ENCODE data around the gene ASPM.

ASPM gene, protein sequence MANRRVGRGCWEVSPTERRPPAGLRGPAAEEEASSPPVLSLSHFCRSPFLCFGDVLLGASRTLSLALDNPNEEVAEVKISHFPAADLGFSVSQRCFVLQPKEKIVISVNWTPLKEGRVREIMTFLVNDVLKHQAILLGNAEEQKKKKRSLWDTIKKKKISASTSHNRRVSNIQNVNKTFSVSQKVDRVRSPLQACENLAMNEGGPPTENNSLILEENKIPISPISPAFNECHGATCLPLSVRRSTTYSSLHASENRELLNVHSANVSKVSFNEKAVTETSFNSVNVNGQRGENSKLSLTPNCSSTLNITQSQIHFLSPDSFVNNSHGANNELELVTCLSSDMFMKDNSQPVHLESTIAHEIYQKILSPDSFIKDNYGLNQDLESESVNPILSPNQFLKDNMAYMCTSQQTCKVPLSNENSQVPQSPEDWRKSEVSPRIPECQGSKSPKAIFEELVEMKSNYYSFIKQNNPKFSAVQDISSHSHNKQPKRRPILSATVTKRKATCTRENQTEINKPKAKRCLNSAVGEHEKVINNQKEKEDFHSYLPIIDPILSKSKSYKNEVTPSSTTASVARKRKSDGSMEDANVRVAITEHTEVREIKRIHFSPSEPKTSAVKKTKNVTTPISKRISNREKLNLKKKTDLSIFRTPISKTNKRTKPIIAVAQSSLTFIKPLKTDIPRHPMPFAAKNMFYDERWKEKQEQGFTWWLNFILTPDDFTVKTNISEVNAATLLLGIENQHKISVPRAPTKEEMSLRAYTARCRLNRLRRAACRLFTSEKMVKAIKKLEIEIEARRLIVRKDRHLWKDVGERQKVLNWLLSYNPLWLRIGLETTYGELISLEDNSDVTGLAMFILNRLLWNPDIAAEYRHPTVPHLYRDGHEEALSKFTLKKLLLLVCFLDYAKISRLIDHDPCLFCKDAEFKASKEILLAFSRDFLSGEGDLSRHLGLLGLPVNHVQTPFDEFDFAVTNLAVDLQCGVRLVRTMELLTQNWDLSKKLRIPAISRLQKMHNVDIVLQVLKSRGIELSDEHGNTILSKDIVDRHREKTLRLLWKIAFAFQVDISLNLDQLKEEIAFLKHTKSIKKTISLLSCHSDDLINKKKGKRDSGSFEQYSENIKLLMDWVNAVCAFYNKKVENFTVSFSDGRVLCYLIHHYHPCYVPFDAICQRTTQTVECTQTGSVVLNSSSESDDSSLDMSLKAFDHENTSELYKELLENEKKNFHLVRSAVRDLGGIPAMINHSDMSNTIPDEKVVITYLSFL (N-terminal part only)

GRCh38 chr1:197146101-197147095, at the start of gene ASPM:
TSS of gene ASPM (minus strand) at chr1:197146669. CDS start at chr1:197146437, 232 bp downstream.
- no CpG with 5 or more reads among the region's 67 CpGs for WGBS (ENCODE audit: insufficient coverage, insufficient read length)
- Histone ChIP-seq H3K9me3 (ENCODE audit: control insufficient read depth, insufficient read depth, low read length) (no peaks in the 10 kb centered on the region), H3K4me3 (ENCODE audit: low read length) (peak within 1 kb of the TSS; percentile 100), H3K27me3 (ENCODE audit: control insufficient read depth, insufficient read depth, low read length) (no peaks in the 10 kb centered on the region), H3K4me1 (ENCODE audit: control insufficient read depth, insufficient read depth, low read length) (no peaks in the 10 kb centered on the region), H3K27ac (ENCODE audit: low read length) (no peak within 1 kb of the TSS), H3K36me3 (ENCODE audit: control insufficient read depth, insufficient read depth, low read length) (no peaks in the 10 kb centered on the region; the same call in 1 of the 2 replicates)
- peak; percentile 73 for DNase-seq (ENCODE audit: low read depth, low spot score)

GRCh38 chr1:197195100-197195499, 48.6 kb upstream of the ASPM start:
- Histone ChIP-seq H3K36me3 (ENCODE audit: control insufficient read depth, insufficient read depth, low read length) (no peaks in the 10 kb centered on the region), H3K9me3 (ENCODE audit: control insufficient read depth, insufficient read depth, low read length) (no peaks in the 10 kb centered on the region), H3K27me3 (ENCODE audit: control insufficient read depth, insufficient read depth, low read length) (no peaks in the 10 kb centered on the region), H3K4me1 (ENCODE audit: control insufficient read depth, insufficient read depth, low read length) (no peaks in the 10 kb centered on the region), H3K4me3 (ENCODE audit: low read length) (no peak overlapping the region), H3K27ac (ENCODE audit: low read length) (no peak overlapping the region)
- no peak for DNase-seq (ENCODE audit: low read depth, low spot score)

DNA sequence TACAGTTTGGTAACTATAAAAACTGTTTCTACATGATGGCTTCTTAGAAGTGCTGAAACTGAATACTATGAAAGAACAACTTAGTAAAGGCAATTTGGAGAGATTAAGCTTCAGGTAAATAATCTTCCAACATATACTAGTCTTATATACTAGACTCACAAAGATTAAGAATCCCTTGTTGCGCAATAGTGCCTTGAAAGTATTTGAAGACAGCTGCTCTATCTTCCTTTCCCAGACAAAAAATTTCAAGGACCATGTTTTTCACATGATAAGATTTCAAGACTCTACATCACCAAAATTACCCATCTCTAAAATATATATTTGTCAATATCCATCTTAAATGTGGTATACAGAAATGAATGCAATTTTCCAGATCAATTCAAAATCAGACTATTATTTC, 37.7 kb upstream of the ASPM start:
- Histone ChIP-seq H3K4me3 (ENCODE audit: low read length) (no peak overlapping the region), H3K9me3 (ENCODE audit: control insufficient read depth, insufficient read depth, low read length) (no peaks in the 10 kb centered on the region), H3K4me1 (ENCODE audit: control insufficient read depth, insufficient read depth, low read length) (no peaks in the 10 kb centered on the region), H3K36me3 (ENCODE audit: control insufficient read depth, insufficient read depth, low read length) (peaks cover 2% of the 10 kb centered on the region; the same call in 1 of the 2 replicates), H3K27me3 (ENCODE audit: control insufficient read depth, insufficient read depth, low read length) (no peaks in the 10 kb centered on the region), H3K27ac (ENCODE audit: low read length) (no peak overlapping the region)
- no CpG with 5 or more reads among the region's 1 CpG for WGBS (ENCODE audit: insufficient coverage, insufficient read length)
- no peak for DNase-seq (ENCODE audit: low read depth, low spot score)

- no peaks in the 10 kb centered on the region for H3K9me3 ChIP-seq (ENCODE audit: control insufficient read depth, insufficient read depth, low read length)
- DNase-seq (ENCODE audit: low read depth, low spot score): no peak
- H3K36me3 ChIP-seq (ENCODE audit: control insufficient read depth, insufficient read depth, low read length): peaks cover 2% of the 10 kb centered on the region; the same call in 1 of the 2 replicates
- no CpG with 5 or more reads among the region's 5 CpGs for WGBS (ENCODE audit: insufficient coverage, insufficient read length)
- no peak overlapping the region for H3K4me3 ChIP-seq (ENCODE audit: low read length)
- no peaks in the 10 kb centered on the region for H3K4me1 ChIP-seq (ENCODE audit: control insufficient read depth, insufficient read depth, low read length)
- H3K27ac ChIP-seq (ENCODE audit: low read length): no peak overlapping the region
- H3K27me3 ChIP-seq (ENCODE audit: control insufficient read depth, insufficient read depth, low read length): no peaks in the 10 kb centered on the region
Observed at GRCh38 chr1:197183195-197183748, 36.8 kb upstream of the ASPM start.

- no CpG with 5 or more reads among the region's 3 CpGs for WGBS (ENCODE audit: insufficient coverage, insufficient read length)
- H3K36me3 ChIP-seq (ENCODE audit: control insufficient read depth, insufficient read depth, low read length): no peaks in the 10 kb centered on the region; the same call in 1 of the 2 replicates
- no peak overlapping the region for H3K4me3 ChIP-seq (ENCODE audit: low read length)
- no peaks in the 10 kb centered on the region for H3K9me3 ChIP-seq (ENCODE audit: control insufficient read depth, insufficient read depth, low read length)
- H3K4me1 ChIP-seq (ENCODE audit: control insufficient read depth, insufficient read depth, low read length): no peaks in the 10 kb centered on the region
- H3K27me3 ChIP-seq (ENCODE audit: control insufficient read depth, insufficient read depth, low read length): no peaks in the 10 kb centered on the region
- DNase-seq (ENCODE audit: low read depth, low spot score): no peak
- H3K27ac ChIP-seq (ENCODE audit: low read length): no peak overlapping the region
Observed at GRCh38 chr1:197182716-197183115, 36.2 kb upstream of the ASPM start.

DNA sequence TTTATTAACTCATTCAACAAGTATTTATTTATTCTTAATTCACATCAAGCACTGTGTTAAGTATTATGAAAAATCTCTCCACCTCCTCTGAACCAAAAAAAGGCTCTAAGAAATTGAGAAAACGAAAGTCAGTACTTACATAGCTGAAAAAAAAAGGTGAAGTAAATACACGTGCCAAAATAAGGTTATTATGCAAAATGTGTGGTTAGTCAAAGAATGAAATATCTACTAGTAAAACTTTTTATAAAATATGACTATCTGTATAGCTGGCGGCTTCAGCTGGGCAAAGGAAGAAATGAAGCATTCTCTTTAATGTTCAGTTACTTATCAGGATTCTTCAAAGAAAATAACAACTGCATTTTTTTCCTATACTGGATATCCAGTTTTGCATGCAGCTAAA, 35.5 kb upstream of the ASPM start:
- Histone ChIP-seq H3K27ac (ENCODE audit: low read length) (no peak overlapping the region), H3K27me3 (ENCODE audit: control insufficient read depth, insufficient read depth, low read length) (no peaks in the 10 kb centered on the region), H3K4me3 (ENCODE audit: low read length) (no peak overlapping the region), H3K36me3 (ENCODE audit: control insufficient read depth, insufficient read depth, low read length) (no peaks in the 10 kb centered on the region; the same call in 1 of the 2 replicates), H3K9me3 (ENCODE audit: control insufficient read depth, insufficient read depth, low read length) (no peaks in the 10 kb centered on the region), H3K4me1 (ENCODE audit: control insufficient read depth, insufficient read depth, low read length) (no peaks in the 10 kb centered on the region)
- no peak for DNase-seq (ENCODE audit: low read depth, low spot score)
- WGBS (ENCODE audit: insufficient coverage, insufficient read length): no CpG with 5 or more reads among the region's 3 CpGs

- DNase-seq (ENCODE audit: low read depth, low spot score): no peak
- Histone ChIP-seq H3K27ac (ENCODE audit: low read length) (no peak overlapping the region), H3K4me3 (ENCODE audit: low read length) (no peak overlapping the region), H3K9me3 (ENCODE audit: control insufficient read depth, insufficient read depth, low read length) (no peaks in the 10 kb centered on the region), H3K4me1 (ENCODE audit: control insufficient read depth, insufficient read depth, low read length) (no peaks in the 10 kb centered on the region), H3K27me3 (ENCODE audit: control insufficient read depth, insufficient read depth, low read length) (no peaks in the 10 kb centered on the region), H3K36me3 (ENCODE audit: control insufficient read depth, insufficient read depth, low read length) (no peaks in the 10 kb centered on the region; the same call in 1 of the 2 replicates)
- WGBS (ENCODE audit: insufficient coverage, insufficient read length): no CpG with 5 or more reads among the region's 3 CpGs
Observed at GRCh38 chr1:197180252-197180878, 33.9 kb upstream of the ASPM start.

GRCh38 chr1:197178998-197179397, 32.5 kb upstream of the ASPM start:
- WGBS (ENCODE audit: insufficient coverage, insufficient read length): no CpG with 5 or more reads among the region's 1 CpG
- H3K9me3 ChIP-seq (ENCODE audit: control insufficient read depth, insufficient read depth, low read length): no peaks in the 10 kb centered on the region
- no peaks in the 10 kb centered on the region for H3K4me1 ChIP-seq (ENCODE audit: control insufficient read depth, insufficient read depth, low read length)
- H3K27ac ChIP-seq (ENCODE audit: low read length): no peak overlapping the region
- no peaks in the 10 kb centered on the region for H3K27me3 ChIP-seq (ENCODE audit: control insufficient read depth, insufficient read depth, low read length)
- DNase-seq (ENCODE audit: low read depth, low spot score): no peak
- no peak overlapping the region for H3K4me3 ChIP-seq (ENCODE audit: low read length)
- no peaks in the 10 kb centered on the region; the same call in 1 of the 2 replicates for H3K36me3 ChIP-seq (ENCODE audit: control insufficient read depth, insufficient read depth, low read length)

- H3K27me3 ChIP-seq (ENCODE audit: control insufficient read depth, insufficient read depth, low read length): no peaks in the 10 kb centered on the region
- H3K4me3 ChIP-seq (ENCODE audit: low read length): no peak overlapping the region
- DNase-seq (ENCODE audit: low read depth, low spot score): no peak
- no CpG with 5 or more reads among the region's 2 CpGs for WGBS (ENCODE audit: insufficient coverage, insufficient read length)
- H3K36me3 ChIP-seq (ENCODE audit: control insufficient read depth, insufficient read depth, low read length): no peaks in the 10 kb centered on the region
- H3K4me1 ChIP-seq (ENCODE audit: control insufficient read depth, insufficient read depth, low read length): no peaks in the 10 kb centered on the region
- no peak overlapping the region for H3K27ac ChIP-seq (ENCODE audit: low read length)
- H3K9me3 ChIP-seq (ENCODE audit: control insufficient read depth, insufficient read depth, low read length): no peaks in the 10 kb centered on the region
Observed at GRCh38 chr1:197174818-197175217, 28.3 kb upstream of the ASPM start.

Measured in iPS DF 6.9 (cell line).